ENCODE data around the gene FGFR3. TPM values are rescaled to one million over a fixed set of nuclear protein-coding genes. Genes with fewer than 3 reads are reported as not detected.

FGFR3 gene
- total and polyA plus RNA-seq, 2 of the 8 experiments (the other 6 are each of a cell fraction or from before 2014, with no cell fraction given): 9.0 to 19.5 TPM

DNA sequence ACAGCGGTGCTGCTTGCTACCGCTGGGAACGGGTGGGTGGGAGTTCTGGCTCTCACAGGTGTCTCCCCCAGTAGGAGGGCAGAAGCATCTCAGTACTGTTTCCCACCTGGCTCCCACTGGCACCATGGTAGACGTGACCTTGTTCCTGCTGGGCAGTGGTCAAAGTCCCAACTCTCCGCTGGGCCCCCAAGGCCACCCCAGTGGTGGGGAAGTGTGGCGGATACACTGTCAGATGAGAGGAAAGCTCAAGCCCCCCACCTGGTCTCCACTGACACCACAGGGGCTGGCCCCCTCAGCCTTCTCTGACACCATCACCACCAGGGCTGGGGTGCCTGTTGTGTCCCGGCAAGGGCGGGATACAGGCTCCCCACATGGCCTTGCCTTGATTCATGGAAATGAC lies 38.2 kb downstream of the FGFR3 start (continued):
- TF ChIP-seq SUZ12 (IDR thresholded peaks at IDR 0.05; ENCODE audit: low read length) (no peak), SAP30 (IDR thresholded peaks at IDR 0.05; ENCODE audit: insufficient read depth, insufficient replicate concordance, low read length) (no peak), MAFK (IDR thresholded peaks at IDR 0.05; ENCODE audit: low read depth, low read length) (no peak)
- TF ChIP-seq, protein P1, sequence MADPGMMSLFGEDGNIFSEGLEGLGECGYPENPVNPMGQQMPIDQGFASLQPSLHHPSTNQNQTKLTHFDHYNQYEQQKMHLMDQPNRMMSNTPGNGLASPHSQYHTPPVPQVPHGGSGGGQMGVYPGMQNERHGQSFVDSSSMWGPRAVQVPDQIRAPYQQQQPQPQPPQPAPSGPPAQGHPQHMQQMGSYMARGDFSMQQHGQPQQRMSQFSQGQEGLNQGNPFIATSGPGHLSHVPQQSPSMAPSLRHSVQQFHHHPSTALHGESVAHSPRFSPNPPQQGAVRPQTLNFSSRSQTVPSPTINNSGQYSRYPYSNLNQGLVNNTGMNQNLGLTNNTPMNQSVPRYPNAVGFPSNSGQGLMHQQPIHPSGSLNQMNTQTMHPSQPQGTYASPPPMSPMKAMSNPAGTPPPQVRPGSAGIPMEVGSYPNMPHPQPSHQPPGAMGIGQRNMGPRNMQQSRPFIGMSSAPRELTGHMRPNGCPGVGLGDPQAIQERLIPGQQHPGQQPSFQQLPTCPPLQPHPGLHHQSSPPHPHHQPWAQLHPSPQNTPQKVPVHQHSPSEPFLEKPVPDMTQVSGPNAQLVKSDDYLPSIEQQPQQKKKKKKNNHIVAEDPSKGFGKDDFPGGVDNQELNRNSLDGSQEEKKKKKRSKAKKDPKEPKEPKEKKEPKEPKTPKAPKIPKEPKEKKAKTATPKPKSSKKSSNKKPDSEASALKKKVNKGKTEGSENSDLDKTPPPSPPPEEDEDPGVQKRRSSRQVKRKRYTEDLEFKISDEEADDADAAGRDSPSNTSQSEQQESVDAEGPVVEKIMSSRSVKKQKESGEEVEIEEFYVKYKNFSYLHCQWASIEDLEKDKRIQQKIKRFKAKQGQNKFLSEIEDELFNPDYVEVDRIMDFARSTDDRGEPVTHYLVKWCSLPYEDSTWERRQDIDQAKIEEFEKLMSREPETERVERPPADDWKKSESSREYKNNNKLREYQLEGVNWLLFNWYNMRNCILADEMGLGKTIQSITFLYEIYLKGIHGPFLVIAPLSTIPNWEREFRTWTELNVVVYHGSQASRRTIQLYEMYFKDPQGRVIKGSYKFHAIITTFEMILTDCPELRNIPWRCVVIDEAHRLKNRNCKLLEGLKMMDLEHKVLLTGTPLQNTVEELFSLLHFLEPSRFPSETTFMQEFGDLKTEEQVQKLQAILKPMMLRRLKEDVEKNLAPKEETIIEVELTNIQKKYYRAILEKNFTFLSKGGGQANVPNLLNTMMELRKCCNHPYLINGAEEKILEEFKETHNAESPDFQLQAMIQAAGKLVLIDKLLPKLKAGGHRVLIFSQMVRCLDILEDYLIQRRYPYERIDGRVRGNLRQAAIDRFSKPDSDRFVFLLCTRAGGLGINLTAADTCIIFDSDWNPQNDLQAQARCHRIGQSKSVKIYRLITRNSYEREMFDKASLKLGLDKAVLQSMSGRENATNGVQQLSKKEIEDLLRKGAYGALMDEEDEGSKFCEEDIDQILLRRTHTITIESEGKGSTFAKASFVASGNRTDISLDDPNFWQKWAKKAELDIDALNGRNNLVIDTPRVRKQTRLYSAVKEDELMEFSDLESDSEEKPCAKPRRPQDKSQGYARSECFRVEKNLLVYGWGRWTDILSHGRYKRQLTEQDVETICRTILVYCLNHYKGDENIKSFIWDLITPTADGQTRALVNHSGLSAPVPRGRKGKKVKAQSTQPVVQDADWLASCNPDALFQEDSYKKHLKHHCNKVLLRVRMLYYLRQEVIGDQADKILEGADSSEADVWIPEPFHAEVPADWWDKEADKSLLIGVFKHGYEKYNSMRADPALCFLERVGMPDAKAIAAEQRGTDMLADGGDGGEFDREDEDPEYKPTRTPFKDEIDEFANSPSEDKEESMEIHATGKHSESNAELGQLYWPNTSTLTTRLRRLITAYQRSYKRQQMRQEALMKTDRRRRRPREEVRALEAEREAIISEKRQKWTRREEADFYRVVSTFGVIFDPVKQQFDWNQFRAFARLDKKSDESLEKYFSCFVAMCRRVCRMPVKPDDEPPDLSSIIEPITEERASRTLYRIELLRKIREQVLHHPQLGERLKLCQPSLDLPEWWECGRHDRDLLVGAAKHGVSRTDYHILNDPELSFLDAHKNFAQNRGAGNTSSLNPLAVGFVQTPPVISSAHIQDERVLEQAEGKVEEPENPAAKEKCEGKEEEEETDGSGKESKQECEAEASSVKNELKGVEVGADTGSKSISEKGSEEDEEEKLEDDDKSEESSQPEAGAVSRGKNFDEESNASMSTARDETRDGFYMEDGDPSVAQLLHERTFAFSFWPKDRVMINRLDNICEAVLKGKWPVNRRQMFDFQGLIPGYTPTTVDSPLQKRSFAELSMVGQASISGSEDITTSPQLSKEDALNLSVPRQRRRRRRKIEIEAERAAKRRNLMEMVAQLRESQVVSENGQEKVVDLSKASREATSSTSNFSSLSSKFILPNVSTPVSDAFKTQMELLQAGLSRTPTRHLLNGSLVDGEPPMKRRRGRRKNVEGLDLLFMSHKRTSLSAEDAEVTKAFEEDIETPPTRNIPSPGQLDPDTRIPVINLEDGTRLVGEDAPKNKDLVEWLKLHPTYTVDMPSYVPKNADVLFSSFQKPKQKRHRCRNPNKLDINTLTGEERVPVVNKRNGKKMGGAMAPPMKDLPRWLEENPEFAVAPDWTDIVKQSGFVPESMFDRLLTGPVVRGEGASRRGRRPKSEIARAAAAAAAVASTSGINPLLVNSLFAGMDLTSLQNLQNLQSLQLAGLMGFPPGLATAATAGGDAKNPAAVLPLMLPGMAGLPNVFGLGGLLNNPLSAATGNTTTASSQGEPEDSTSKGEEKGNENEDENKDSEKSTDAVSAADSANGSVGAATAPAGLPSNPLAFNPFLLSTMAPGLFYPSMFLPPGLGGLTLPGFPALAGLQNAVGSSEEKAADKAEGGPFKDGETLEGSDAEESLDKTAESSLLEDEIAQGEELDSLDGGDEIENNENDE (IDR thresholded peaks at IDR 0.05; ENCODE audit: insufficient replicate concordance, low read length): no peak
- TF ChIP-seq, protein P2, sequence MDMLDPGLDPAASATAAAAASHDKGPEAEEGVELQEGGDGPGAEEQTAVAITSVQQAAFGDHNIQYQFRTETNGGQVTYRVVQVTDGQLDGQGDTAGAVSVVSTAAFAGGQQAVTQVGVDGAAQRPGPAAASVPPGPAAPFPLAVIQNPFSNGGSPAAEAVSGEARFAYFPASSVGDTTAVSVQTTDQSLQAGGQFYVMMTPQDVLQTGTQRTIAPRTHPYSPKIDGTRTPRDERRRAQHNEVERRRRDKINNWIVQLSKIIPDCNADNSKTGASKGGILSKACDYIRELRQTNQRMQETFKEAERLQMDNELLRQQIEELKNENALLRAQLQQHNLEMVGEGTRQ (IDR thresholded peaks at IDR 0.05; ENCODE audit: low read length): no peak

Data from H1 (cell line).